H1 (cell line): ENCODE data around the gene VWA2. TPM values are rescaled to one million over a fixed set of nuclear protein-coding genes. Genes with fewer than 3 reads are reported as not detected.

ENCODE experiments used
- CTCF ChIA-PET: fragments of 300-600 bp; sonication (Branson Sonifier 250); formaldehyde crosslinking; loops from one replicate; lab custom pipeline; 2021; ENCODE audit not compliant: partially characterized antibody; lab: Charles Lee
- POLR2A ChIA-PET: fragments of 300-600 bp; sonication (Branson Sonifier 250); formaldehyde crosslinking; loops from one replicate; lab custom pipeline; 2021; ENCODE audit warnings: inconsistent platforms; ENCODE audit not compliant: partially characterized antibody; lab: Charles Lee
- DNase-seq, 2 experiments: peaks; one replicate each; pipeline versions ENCODE4 v3.0.0 to v3.0.0-alpha.2; 2010 to 2022; ENCODE audit warnings: low spot score in 2 of 2, low read depth in 1 of 2, mixed read lengths in 1 of 2
- FAIRE-seq: peaks from 2 replicates; lab custom pipeline; 2011; peaks lifted over from hg19 to GRCh38; lab: Jason Lieb, UNC
- H2AFZ ChIP-seq: 2 replicates; pipeline ENCODE4 v1.8.1; 2012; ENCODE audit warnings: low read length, inconsistent platforms
- H2AK5ac ChIP-seq: 2 replicates; pipeline ENCODE4 v1.6.1; 2013; ENCODE audit warnings: low read depth, low read length
- H2BK120ac ChIP-seq: replicated peaks from 2 replicates; pipeline ENCODE3; 2013; ENCODE audit warnings: low read depth, low read length, inconsistent platforms
- H2BK12ac ChIP-seq: 2 replicates; pipeline ENCODE4 v1.6.1; 2013; ENCODE audit warnings: low read depth, low read length
- H2BK15ac ChIP-seq: 2 replicates; pipeline ENCODE4 v1.6.1; 2013; ENCODE audit warnings: low read length
- H2BK20ac ChIP-seq: 2 replicates; pipeline ENCODE4 v1.6.1; 2013; ENCODE audit warnings: low read length
- H2BK5ac ChIP-seq: 2 replicates; pipeline ENCODE4 v1.6.1; 2013; ENCODE audit warnings: low read depth, low read length
- H3K14ac ChIP-seq: 2 replicates; pipeline ENCODE4 v1.6.1; 2013; ENCODE audit warnings: inconsistent platforms; ENCODE audit not compliant: insufficient read length
- H3K18ac ChIP-seq: 2 replicates; pipeline ENCODE4 v1.6.1; 2013; ENCODE audit warnings: low read length; ENCODE audit errors: extremely low read depth
- H3K23ac ChIP-seq: 2 replicates; pipeline ENCODE4 v1.6.1; 2013; ENCODE audit warnings: inconsistent platforms; ENCODE audit not compliant: insufficient read length
- H3K23me2 ChIP-seq: 2 replicates; pipeline ENCODE4 v1.6.1; 2013; ENCODE audit warnings: low read depth, low read length
- H3K27ac ChIP-seq: 2 replicates; pipeline ENCODE4 v1.6.1; 2011; ENCODE audit warnings: low read depth, low read length, inconsistent platforms
- H3K27me3 ChIP-seq, 4 experiments: replicated peaks in 1 of 4; 1 replicate in 1 of 4; 2 replicates in 3 of 4; pipeline versions ENCODE4 v1.6.1 to v1.8.1; 2011 to 2013; ENCODE audit warnings: low read length in 3 of 4, mild to moderate bottlenecking in 3 of 4, inconsistent platforms in 2 of 4, mixed read lengths in 2 of 4, moderate library complexity in 1 of 4; ENCODE audit not compliant: control insufficient read depth in 3 of 4, insufficient read depth in 3 of 4; ENCODE audit errors: extremely low read depth in 1 of 4
- H3K36me3 ChIP-seq, 4 experiments: 2 replicates each; pipeline versions ENCODE4 v1.6.1 to v1.8.1; 2011 to 2013; ENCODE audit warnings: mild to moderate bottlenecking in 4 of 4, low read length in 3 of 4, moderate library complexity in 2 of 4, control low read depth in 1 of 4, inconsistent platforms in 1 of 4; ENCODE audit not compliant: insufficient read depth in 4 of 4, control insufficient read depth in 2 of 4
- H3K4ac ChIP-seq: replicated peaks from 2 replicates; pipeline ENCODE3; 2013; ENCODE audit warnings: low read length, low read depth, mixed read lengths, inconsistent platforms; ENCODE audit not compliant: insufficient read length
- H3K4me1 ChIP-seq, 4 experiments: replicated peaks in 1 of 4; 1 replicate in 1 of 4; 2 replicates in 3 of 4; pipeline versions ENCODE4 v1.6.1 to v1.8.1; 2011 to 2013; ENCODE audit warnings: low read length in 3 of 4, inconsistent platforms in 2 of 4, mixed read lengths in 1 of 4; ENCODE audit not compliant: insufficient read depth in 4 of 4, control insufficient read depth in 3 of 4
- H3K4me2 ChIP-seq, 2 experiments: 2 replicates each; pipeline versions ENCODE4 v1.6.1 to v1.8.1; 2011 to 2013; ENCODE audit warnings: low read depth in 2 of 2, low read length in 2 of 2, control low read depth in 1 of 2, inconsistent platforms in 1 of 2, mild to moderate bottlenecking in 1 of 2; ENCODE audit not compliant: insufficient read depth in 1 of 2
- H3K4me3 ChIP-seq, 4 experiments: fragments of 200-600, 300-600 bp in 1 of 4; sonication (generic), shearing (Covaris generic), sonication (Bioruptor Twin) in 1 of 4; 2 replicates each; pipeline versions ENCODE4 v1.5.1 to v1.8.1; 2011 to 2016; ENCODE audit warnings: low read length in 4 of 4, low read depth in 3 of 4, control low read depth in 2 of 4, inconsistent platforms in 2 of 4, mild to moderate bottlenecking in 2 of 4, mixed read lengths in 1 of 4, moderate library complexity in 1 of 4; ENCODE audit not compliant: insufficient read depth in 2 of 4; ENCODE audit errors: extremely low read depth in 1 of 4
- H3K56ac ChIP-seq: replicated peaks from 2 replicates; pipeline ENCODE3; 2013; ENCODE audit warnings: low read depth, mild to moderate bottlenecking, mixed read lengths, low read length, inconsistent platforms; ENCODE audit not compliant: insufficient read length
- H3K79me1 ChIP-seq: 2 replicates; pipeline ENCODE4 v1.6.1; 2013; ENCODE audit warnings: low read depth, low read length, control low read depth
- H3K79me2 ChIP-seq, 2 experiments: 2 replicates each; pipeline versions ENCODE4 v1.6.1 to v1.8.1; 2012 to 2013; ENCODE audit warnings: low read length in 2 of 2, mild to moderate bottlenecking in 2 of 2, inconsistent platforms in 1 of 2; ENCODE audit not compliant: insufficient read depth in 2 of 2, control insufficient read depth in 1 of 2
- H3K9ac ChIP-seq, 4 experiments: replicated peaks in 1 of 4; 1 replicate in 1 of 4; 2 replicates in 3 of 4; pipeline versions ENCODE4 v1.6.1 to v1.8.1; 2011 to 2013; ENCODE audit warnings: low read depth in 3 of 4, low read length in 3 of 4, control low read depth in 2 of 4, mild to moderate bottlenecking in 2 of 4, moderate library complexity in 2 of 4, inconsistent platforms in 1 of 4; ENCODE audit errors: extremely low read depth in 1 of 4
- H3K9me3 ChIP-seq, 2 experiments: 2 replicates each; pipeline versions ENCODE4 v1.6.1 to v1.8.1; 2012 to 2013; ENCODE audit warnings: mild to moderate bottlenecking in 2 of 2, moderate library complexity in 2 of 2, control low read depth in 1 of 2, inconsistent platforms in 1 of 2, low read depth in 1 of 2, low read length in 1 of 2, mixed read lengths in 1 of 2; ENCODE audit not compliant: insufficient read depth in 2 of 2
- H4K20me1 ChIP-seq, 2 experiments: replicated peaks in 1 of 2; 2 replicates each; pipeline versions ENCODE3 to v1.8.1; 2011 to 2013; ENCODE audit warnings: inconsistent platforms in 2 of 2, low read length in 2 of 2, mild to moderate bottlenecking in 1 of 2; ENCODE audit not compliant: insufficient read depth in 2 of 2, control insufficient read depth in 1 of 2
- H4K5ac ChIP-seq: 2 replicates; pipeline ENCODE4 v1.6.1; 2013; ENCODE audit warnings: low read length, low read depth, mixed read lengths, inconsistent platforms; ENCODE audit not compliant: insufficient read length
- H4K8ac ChIP-seq: 2 replicates; pipeline ENCODE4 v1.8.0; 2013; ENCODE audit warnings: mild to moderate bottlenecking, moderate library complexity, low read length, inconsistent platforms; ENCODE audit not compliant: insufficient read depth; ENCODE audit errors: extremely low read depth
- H4K91ac ChIP-seq: replicated peaks from 2 replicates; pipeline ENCODE3; 2013; ENCODE audit warnings: low read length, mixed read lengths, inconsistent platforms; ENCODE audit not compliant: insufficient read length
- SIX5 ChIP-seq: IDR thresholded peaks from 2 replicates; pipeline ENCODE4 v1.6.1; 2011; ENCODE audit warnings: mild to moderate bottlenecking, low read depth, low read length
- TBP ChIP-seq: IDR thresholded peaks from 2 replicates; pipeline ENCODE4 v1.6.1; 2011; ENCODE audit warnings: low read depth, low read length, improper control_type of control experiment
- WGBS, 2 experiments: shearing (Covaris generic) in 1 of 2; methylation state at CpG; one replicate each; pipeline versions ENCODE4 v1.1.6 to v1.1.7; 2013 to 2015; ENCODE audit warnings: low lambda C conversion rate in 2 of 2, mixed read lengths in 2 of 2, inconsistent platforms in 1 of 2, low coverage in 1 of 2, missing lambda C conversion rate in 1 of 2; ENCODE audit not compliant: insufficient replicate concordance in 2 of 2, insufficient coverage in 1 of 2, insufficient read length in 1 of 2; ENCODE audit errors: extremely low coverage in 1 of 2, missing lambda C conversion rate in 1 of 2; 5-methylcytosine and 5-hydroxymethylcytosine counted together
- polyA plus RNA-seq, 7 experiments: library from polyadenylated mRNA; depleted of rRNA in 3 of 7; stranded (reverse) in 5 of 7; unstranded in 2 of 7; fragments of >200 nt in 5 of 7; fragments of 200-250 nt in 2 of 7; gene quantifications; 1 replicate in 5 of 7; 2 replicates in 1 of 7; 4 replicates in 1 of 7; pipeline versions ENCODE4 v1.2.1 to v1.2.3, GENCODE V29; 2011 to 2013; ENCODE audit warnings: missing spikeins in 2 of 7, mixed read lengths in 2 of 7
- total RNA-seq: library from RNA; stranded (reverse); fragmentation: NEBNext Ultra II Directional; extraction: Animal tissue kit (Norgen Biotek cat#: 25700); gene quantifications from 2 replicates; pipeline ENCODE4 v1.2.1, GENCODE V29; 2021

VWA2 gene
- total and polyA plus RNA-seq, 2 of the 8 experiments (the other 6 are each of a cell fraction or from before 2014, with no cell fraction given), result 2.8 to 2.9 TPM

GRCh38 chr10:114278884-114279191 lies 39.8 kb downstream of the VWA2 start:
- no peak overlapping the region for H2AK5ac ChIP-seq
- DNase-seq, result no peak
- no peak overlapping the region for H2BK120ac ChIP-seq
- no peak overlapping the region for H4K5ac ChIP-seq
- WGBS, 2 experiments, result 84% methylated on average over 3 of the region's 4 CpGs; no CpG with 5 or more reads in 1 of the 2 experiments
- no peak overlapping the region for H2BK12ac ChIP-seq
- H3K23ac ChIP-seq, result no peak overlapping the region
- H3K4me3 ChIP-seq, result no peak overlapping the region
- H3K79me1 ChIP-seq, result no peaks in the 10 kb centered on the region
- TF ChIP-seq TBP, result no peak
- TF ChIP-seq SIX5, result no peak
- no peak overlapping the region for H3K18ac ChIP-seq
- H2BK5ac ChIP-seq, result no peak overlapping the region
- H3K56ac ChIP-seq, result no peak overlapping the region
- no peak overlapping the region for H2BK15ac ChIP-seq
- H4K20me1 ChIP-seq, result no peaks in the 10 kb centered on the region
- no peak overlapping the region for H3K9ac ChIP-seq
- H3K27me3 ChIP-seq, result no peaks in the 10 kb centered on the region; a peak in 1 of 7 replicates
- no peak for FAIRE-seq
- ChIA-PET CTCF (interaction anchor here (0.6 to 4.1 kb wide), 8 partner anchors 7 to 494 kb away, joined by 3 to 15 read pairs (median 4); no protein-coding TSS in a partner anchor), POLR2A (no interaction called here)
- no peak overlapping the region for H3K4me2 ChIP-seq
- no peaks in the 10 kb centered on the region for H3K9me3 ChIP-seq
- H3K36me3 ChIP-seq, result no peaks in the 10 kb centered on the region
- no peak overlapping the region for H3K14ac ChIP-seq
- H3K27ac ChIP-seq, result no peak overlapping the region
- no peaks in the 10 kb centered on the region; a peak in 1 of 7 replicates for H3K4me1 ChIP-seq
- H3K23me2 ChIP-seq, result no peaks in the 10 kb centered on the region
- H2BK20ac ChIP-seq, result no peak overlapping the region
- no peak overlapping the region for H4K91ac ChIP-seq
- H3K4ac ChIP-seq, result no peak overlapping the region
- H2AFZ ChIP-seq, result no peak overlapping the region
- no peak overlapping the region for H4K8ac ChIP-seq
- H3K79me2 ChIP-seq, result no peaks in the 10 kb centered on the region
